NCI-H1436 treated with DMSO at 0.1 percent for 48 hours (cell line): ENCODE measurements around the gene DLK1.

ENCODE experiments used
- DNase-seq: peaks from one replicate; lab custom pipeline; 2025; lab: John Stamatoyannopoulos, UW

DLK1 gene

DNA sequence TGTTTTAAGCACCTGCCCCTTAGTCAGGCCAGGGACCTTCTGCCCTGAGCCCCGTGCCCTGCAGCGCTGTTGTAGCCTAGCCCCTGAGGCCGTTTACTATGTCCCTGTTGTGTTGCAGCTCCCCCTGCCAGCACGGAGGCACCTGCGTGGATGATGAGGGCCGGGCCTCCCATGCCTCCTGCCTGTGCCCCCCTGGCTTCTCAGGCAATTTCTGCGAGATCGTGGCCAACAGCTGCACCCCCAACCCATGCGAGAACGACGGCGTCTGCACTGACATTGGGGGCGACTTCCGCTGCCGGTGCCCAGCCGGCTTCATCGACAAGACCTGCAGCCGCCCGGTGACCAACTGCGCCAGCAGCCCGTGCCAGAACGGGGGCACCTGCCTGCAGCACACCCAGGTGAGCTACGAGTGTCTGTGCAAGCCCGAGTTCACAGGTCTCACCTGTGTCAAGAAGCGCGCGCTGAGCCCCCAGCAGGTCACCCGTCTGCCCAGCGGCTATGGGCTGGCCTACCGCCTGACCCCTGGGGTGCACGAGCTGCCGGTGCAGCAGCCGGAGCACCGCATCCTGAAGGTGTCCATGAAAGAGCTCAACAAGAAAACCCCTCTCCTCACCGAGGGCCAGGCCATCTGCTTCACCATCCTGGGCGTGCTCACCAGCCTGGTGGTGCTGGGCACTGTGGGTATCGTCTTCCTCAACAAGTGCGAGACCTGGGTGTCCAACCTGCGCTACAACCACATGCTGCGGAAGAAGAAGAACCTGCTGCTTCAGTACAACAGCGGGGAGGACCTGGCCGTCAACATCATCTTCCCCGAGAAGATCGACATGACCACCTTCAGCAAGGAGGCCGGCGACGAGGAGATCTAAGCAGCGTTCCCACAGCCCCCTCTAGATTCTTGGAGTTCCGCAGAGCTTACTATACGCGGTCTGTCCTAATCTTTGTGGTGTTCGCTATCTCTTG lies 7.6 kb downstream of the DLK1 start:
- DNase-seq = no peak

DNA sequence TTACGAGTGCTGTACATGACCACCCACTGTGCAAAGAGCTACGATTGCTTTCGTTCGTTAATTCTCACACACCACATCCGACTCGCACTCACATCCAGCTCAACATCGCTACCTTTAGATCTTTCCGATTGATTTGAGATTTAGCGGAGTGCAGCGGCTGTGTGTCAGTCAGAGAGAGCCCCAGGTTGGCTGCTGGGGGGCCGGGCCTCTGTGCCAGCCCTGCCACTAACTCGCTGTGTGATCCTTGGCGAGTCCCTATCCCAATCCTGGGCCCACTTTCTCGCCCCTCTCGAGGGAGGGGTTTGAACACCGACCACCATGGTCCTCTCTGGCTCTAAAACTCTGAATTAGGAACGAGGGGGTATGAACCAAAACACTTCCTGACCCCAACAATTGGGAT lies 8.6 kb downstream of the DLK1 start:
- DNase-seq = no peak

DNA sequence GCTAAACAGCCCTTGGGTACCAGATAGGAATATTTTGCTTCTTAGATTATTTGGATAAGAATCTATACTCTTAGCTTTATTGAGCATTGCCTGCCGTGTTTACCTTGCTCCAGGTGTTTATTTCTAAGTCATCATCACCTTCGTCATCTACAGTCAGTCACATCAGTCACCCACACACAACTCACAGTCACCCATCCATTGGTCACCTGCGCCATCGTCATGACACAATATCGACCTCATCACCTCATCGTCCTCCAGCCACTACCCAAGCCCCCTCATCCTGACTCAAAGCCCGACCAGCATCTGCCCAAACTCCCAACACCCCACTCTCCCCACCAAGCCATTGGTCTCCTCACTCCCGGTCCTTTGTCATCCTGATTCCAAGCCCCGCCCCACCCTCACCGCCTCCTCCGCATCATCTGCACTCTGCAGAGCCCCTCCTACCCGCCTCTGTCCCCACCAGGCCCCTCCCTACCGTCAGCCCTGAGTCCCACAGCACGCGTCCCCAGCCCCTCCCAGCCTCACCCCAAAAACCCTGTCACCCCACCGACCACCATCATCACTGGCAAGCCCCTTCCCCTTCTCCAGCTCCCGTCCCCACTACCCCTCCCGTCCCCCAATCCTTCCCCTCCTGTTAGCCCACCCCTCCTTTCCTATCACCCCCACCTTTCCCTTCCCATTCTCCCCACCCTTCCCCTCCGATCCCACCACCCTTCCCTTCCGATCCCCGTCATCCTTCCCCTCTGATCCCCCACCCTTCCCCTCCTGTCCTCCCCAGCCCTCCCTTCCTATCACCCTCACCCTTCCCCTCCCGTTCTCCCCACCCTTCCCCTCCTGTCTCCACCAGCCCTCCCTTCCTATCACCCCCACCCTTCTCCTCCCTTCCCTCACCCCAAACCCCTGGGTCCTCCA lies 9.8 kb downstream of the DLK1 start:
- no peak for DNase-seq

DNA sequence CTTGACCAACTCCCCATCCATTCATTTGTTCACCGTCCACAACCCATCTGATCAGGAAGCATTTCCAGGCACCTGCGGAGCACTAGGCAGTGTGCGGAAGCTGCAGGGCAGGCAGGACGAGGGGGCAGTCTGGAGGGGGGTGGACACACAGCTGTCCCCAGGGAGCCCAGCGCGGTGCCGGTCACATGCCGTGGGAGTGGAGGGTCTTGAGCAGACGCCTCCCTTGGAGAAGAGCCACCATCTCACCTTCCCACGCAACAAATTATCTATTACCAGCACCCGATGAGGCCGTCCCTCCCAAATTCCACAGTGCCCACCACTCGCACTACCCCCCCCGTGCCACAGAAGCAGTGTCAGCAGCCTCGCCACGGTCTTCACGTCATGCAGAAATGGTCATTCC lies 10.8 kb downstream of the DLK1 start:
- no peak for DNase-seq

DNA sequence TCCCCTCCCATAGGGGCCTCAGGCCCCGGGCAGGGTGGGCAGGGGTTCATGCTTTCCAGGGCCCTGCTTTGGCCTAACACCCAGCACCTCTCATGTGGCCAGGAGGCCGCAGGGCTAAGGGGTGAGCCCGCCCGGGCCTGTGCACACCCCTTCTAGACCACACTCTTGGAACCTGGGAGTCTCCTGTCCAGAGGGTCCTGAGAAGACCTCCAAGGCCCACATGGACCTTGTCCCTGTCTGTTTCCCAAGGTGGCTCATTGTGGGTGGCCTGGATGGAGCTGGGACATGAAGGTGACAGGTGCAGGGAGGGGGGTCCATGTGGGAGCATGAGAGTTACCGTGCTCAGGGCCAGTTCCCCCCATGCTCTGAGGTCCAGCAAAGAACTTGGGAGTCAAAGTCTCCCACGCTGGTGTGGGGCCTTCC lies 11.6 kb downstream of the DLK1 start:
- DNase-seq = no peak

DNA sequence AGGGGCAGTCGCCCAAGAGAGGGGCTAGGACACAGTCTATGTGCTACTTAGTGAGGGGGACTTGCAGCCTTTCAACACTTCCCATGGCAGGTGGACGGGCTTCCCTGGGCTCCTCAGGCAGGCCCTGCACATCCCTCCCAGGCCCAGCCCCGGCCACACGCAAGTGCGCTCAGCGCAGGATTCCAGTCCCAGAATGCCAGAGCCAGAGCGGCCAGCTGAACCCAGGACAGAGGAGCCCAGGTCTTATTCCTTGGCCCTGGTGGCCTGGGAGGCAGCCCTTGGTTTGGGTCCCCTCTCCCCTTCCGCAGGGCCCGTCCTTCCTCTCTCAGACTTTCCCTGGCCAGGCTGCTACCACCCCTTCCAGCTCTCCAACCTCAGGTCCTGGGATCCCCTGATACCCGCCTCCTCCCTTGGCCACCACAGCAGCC lies 12.0 kb downstream of the DLK1 start:
- DNase-seq = no peak

DNA sequence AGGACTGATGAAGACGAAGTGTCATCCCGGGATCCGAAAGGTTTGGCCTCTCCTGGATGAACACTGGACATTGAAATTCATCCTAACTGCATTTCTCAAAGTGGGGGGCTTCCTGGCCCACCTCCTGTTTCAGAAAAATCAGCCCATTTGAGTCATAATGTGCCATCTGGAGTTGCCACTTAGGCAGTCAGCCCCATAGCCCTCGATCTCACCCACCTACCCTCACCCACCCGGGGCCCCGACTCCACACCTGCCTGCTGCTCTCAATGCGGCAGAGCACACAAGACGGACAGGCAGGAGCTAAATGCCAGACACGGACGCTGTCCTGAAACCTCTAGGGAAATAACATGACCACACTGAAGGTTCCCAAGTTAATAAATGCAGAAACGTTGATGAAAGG lies 12.6 kb downstream of the DLK1 start:
- DNase-seq = no peak

DNA sequence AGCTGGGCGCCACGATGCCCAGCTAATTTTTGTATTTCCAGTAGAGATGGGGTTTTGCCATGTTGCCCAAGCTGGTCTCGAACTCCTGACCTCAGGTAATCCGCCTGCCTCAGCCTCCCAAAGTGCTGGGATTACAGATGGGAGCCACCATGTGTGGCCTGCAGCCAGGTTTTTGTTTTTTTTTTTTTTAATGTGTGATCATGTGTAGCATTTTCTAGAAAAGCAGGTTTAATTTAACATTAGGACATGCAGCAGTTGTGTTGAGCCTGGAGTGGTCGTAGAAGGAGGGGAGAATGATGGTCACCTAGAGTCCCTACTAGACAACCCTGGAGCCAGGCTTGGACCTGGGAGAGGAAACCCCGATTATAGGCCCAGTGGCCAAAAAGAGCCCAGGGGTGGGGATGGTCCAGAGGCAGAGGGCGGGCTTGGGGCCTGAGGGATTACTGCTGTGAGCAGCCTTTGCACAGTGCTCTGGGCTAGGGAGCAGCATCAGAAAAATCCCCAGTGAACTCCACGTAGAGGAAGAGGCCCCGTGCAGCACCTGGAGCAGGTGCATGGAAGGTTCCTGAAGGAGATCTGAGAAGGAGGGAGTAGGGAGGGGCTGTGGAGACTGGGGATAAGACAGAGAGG lies 13.6 kb downstream of the DLK1 start:
- no peak for DNase-seq

DNA sequence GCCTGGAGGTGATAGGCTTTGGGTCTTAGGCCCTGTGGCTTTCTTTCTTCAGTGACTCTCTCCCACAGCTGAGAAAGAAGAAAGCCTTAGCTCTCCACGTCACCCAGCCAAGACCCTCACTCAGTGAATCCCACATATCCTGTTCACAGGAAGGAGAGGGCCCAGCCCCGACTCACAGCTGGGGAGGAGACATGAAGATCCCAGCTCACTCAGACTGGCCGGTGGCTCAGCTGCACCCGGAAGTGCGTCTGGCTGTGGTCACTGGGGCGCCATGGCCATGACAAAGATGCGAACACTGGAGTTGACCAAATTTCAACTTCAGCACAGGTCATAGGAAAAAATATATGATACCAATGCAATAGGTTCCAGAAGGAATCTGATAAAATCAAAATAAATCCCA lies 14.2 kb downstream of the DLK1 start:
- no peak for DNase-seq

DNA sequence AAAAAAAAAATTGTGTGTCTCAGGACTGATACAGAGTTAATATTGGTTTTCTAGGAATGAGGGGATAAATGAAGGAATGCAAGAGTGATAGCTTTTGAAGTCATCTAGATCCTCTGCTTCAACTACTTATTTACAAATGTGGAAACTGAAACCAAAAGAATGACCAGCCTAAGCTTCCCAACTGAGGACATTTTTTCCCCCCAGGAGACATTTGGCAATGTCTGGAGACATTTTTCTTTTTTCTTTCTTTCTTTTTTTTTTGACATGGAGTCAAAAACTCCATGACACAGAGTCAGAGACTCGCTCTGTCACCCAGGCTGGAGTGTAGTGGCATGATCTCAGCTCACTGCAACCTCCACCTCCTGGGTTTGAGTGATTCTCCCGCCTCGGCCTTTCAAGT lies 15.3 kb downstream of the DLK1 start:
- no peak for DNase-seq

DNA sequence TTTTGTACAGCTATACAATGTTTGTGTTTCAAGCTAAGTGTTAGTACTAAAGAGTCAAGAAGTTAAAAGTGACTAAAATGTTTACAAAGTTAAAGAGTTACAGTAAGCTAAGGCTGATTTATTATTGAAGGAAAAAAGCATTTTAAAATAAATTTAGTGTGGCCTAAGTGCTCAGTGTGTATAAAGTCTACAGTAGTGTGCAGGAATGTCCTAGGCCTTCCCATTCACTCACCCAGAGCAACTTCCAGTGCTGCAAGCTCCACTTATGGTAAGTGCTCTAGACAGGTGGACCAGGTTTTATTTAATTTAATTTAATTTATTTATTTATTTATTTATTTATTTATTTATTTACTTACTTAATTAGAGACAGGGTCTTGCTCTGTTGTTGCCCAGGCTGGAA lies 19.6 kb downstream of the DLK1 start:
- no peak for DNase-seq

DNA sequence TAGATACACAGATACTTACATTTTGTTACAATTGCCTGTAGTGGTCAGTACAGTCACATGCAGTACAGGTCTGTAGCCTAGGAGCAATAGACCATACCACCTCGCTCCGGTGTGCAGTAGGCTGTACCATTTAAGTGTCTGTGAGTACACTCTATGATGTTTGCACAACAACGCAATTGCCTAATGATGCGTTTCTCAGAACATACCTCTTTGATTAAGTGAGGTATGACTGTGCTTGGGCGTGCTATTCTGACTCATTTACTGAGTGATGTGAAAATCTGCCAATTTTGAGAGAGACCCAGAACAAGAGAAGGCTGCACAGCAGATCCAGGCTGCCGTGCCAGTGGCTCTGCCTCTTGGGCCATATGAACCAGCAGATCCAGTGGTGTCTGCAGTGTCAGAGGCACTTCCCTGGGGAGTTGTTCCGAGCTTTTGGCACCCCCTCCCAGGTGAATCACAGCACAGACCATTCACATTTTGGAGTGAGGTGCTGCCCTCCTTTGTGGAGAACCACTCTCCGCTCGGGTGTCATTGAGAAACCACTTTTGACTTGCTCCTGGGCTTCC lies 20.4 kb downstream of the DLK1 start:
- DNase-seq = peak; percentile 62

DNA sequence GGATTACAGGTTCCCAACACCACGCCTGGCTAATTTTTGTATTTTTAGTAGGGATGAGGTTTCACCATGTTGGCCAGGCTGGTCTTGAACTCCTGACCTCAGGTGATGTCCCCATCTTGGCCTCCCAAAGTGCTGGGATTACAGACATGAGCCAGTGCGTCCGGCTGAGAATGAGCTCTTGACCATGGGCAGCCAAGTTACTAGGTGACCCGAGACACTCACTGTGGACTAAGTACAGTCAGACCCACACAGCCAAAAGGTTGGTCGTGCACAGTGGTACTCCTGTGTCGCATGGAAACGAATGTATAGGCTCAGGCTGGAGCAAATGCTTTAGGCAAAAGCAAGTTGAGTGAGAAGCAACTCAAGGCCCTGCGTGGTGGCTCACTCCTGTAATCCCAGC lies 21.0 kb downstream of the DLK1 start:
- DNase-seq = no peak

DNA sequence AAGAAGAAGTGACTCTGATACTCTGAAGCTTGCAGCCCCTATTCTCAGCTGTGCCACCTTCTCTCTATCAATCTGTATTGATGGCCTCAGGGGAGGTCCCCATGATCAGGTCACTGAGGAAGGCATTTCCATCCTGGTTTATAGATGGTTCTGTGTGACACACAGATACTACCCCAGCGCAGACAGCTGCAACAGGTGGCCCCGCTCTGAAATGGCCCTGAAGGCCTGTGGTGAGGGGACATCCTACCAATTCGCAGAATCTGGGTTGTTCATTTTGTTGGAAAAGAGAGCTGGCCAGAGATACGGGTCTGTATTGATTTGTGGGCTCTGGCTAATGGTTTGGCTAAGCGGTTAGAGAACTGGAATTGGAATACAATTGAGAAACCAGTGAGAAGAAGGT lies 21.7 kb downstream of the DLK1 start:
- no peak for DNase-seq

DNA sequence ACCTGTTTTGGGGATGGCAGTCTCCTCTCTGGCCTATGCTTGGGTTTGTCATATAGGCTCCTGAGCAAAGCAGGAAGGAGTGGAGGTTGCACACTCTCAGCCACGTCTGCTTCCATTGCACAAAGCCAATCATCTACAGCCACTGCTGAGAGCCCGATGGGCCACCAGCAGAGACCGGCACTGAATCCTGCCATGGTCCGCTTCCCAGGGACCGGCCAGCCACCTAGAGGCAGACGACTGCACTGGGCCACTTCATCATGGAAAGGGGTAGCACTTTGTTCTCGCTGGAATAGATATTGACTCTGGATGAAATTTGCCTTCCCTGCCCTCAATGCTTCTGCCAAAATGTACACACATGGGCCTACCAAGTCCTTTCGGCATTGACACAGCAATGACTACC lies 22.3 kb downstream of the DLK1 start:
- no peak for DNase-seq

DNA sequence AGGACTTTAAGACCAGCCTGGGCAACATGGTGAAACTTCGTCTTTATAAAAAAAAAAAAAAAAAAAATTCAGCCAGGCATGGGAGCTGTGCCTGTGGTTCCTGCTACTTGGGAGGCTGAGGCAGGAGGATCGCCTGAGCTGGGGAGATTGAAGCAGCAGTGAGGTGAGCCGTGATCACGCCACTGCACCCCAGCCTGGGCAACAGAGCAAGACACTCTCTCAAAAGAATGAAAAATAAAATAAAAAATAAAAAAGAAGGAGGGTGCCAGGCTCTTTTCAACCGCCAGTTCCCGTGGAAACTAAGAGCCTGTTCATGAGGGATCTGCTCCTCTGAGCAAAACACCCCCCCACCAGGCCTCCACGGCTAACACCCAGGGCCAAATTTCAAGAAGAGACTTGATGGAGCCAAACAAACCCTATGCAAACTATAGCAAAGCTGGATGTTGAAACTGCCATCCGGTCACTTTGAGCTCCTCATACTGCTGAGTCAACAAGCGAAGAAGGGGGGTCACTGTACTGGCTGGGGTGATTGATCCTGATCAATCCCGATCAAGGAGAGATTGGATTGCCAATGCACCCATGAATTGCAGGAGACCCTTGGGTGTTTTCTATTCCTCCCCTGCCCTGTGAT lies 23.4 kb downstream of the DLK1 start:
- no peak for DNase-seq

DNA sequence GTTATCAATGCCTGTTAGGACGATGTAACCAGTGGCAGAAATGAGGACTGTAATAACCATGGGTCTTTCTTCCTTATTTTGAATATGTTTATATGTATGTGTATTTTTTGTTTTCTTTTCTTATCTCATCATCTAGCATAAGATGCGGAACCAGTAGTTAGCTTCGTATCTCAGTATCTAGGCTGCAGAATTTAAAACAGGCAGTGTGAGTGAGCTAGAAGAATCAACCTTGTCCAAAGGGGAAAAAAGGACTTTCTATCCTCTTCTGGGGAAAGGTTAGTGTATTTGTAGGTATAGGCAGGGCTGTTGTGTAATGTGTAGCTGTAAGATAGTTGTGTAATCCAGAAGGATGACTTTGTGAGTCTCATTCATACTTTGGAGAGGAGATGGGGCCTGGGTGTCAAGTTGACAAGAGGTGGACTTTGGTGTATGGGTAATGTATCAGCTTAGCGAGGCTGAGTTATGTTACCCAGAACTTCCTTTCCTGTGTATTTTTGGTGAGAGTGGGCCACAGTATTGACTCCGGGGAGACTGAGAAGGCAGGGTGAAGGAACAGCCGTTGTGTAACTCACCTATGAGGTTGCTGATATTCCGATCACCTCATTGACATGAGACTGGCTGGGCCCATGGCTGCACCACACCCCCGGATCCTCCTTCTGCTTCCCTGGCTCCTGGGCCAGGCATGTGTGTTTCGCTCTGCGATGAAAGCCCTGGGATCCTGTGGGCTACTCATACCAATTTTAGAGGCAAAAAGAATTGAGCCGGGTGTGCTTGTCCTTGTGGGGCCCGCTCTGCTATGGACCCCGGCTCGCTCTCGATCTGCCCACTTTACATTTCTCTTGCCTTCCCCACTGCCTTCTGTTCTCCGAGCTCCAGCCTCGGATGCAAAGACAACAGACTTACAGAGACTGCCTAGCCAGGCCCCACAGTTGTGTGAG lies 24.3 kb downstream of the DLK1 start:
- no peak for DNase-seq

DNA sequence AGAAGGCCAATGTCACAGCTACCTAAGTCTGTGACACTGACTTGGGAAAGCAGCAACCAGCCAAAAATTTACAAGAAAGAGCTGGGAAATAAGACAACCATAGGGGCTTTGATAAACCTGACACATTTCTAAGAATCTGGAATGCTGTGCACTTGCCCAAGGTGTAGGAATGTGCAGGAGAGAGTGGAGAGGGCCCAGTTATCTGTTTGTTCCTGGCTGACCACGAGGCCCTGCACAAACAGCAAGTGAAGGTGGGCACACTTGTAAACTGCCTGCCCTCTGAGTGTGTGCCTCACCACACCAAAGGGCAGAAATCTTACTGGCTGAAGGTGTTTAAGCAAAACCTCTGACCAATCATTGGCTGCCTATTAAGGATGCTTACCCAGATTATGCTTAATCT lies 27.3 kb downstream of the DLK1 start:
- DNase-seq = no peak

DNA sequence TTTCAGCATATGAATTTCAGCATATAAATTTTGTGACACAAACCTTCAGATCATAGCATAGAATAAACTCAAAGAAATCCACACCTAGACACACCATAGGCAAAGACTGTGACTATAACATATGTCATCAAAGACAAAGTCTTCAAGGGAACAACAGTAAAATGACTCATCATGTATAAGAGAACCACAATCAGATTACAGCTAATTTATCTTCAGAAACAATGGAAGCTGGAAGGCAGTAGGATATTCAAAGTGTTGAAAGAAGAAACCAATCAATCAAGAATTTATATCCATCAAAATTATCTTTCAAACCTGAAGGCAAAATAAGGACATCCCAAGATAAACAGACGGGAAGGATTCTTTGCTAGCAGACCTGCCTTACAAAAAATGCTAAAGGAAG lies 29.0 kb downstream of the DLK1 start:
- no peak for DNase-seq

DNA sequence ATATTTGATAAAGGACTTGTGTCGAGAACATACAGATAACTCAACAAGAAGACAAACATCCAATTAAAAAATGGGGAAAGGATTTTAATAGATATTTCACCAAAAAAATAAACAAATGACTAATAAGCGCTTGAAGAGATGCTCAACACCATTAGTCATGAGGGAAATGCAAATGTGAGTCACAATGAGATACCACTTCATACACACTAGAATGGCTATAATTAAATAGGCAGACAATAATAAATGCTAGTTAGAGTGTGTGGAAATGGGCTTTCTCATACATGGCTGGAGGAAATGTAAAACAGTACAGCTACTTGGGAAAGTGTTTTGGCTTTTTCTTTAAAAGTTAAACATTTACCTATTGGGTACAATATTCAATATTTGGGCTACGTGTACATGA lies 34.8 kb downstream of the DLK1 start:
- DNase-seq = no peak

DNA sequence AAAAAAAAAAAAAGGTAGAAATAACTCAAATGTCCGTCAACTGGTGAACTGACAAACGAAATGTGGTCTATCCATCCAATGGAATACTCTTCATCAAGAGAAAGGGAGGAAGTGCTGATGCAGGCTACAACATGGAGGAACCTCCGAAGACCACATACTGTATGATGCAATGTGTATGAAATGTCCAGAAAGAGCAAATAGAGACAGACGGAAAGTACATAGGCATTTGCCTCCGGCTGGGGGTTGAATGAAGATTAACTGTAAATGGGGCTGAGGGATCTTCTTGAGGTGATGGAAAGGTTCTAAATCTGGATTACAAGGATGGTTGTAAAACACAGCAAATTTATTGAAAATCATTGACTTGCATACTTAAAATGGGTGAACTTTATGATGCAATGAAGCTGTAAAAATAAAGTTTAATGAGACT lies 35.4 kb downstream of the DLK1 start:
- DNase-seq = no peak
